ENCODE data around the gene TRIM13.

- TF ChIP-seq, protein P1, sequence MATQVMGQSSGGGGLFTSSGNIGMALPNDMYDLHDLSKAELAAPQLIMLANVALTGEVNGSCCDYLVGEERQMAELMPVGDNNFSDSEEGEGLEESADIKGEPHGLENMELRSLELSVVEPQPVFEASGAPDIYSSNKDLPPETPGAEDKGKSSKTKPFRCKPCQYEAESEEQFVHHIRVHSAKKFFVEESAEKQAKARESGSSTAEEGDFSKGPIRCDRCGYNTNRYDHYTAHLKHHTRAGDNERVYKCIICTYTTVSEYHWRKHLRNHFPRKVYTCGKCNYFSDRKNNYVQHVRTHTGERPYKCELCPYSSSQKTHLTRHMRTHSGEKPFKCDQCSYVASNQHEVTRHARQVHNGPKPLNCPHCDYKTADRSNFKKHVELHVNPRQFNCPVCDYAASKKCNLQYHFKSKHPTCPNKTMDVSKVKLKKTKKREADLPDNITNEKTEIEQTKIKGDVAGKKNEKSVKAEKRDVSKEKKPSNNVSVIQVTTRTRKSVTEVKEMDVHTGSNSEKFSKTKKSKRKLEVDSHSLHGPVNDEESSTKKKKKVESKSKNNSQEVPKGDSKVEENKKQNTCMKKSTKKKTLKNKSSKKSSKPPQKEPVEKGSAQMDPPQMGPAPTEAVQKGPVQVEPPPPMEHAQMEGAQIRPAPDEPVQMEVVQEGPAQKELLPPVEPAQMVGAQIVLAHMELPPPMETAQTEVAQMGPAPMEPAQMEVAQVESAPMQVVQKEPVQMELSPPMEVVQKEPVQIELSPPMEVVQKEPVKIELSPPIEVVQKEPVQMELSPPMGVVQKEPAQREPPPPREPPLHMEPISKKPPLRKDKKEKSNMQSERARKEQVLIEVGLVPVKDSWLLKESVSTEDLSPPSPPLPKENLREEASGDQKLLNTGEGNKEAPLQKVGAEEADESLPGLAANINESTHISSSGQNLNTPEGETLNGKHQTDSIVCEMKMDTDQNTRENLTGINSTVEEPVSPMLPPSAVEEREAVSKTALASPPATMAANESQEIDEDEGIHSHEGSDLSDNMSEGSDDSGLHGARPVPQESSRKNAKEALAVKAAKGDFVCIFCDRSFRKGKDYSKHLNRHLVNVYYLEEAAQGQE (IDR thresholded peaks at IDR 0.05; ENCODE audit: low read depth) = no peak
- TF ChIP-seq, protein P2, sequence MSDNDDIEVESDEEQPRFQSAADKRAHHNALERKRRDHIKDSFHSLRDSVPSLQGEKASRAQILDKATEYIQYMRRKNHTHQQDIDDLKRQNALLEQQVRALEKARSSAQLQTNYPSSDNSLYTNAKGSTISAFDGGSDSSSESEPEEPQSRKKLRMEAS (IDR thresholded peaks at IDR 0.05) = no peak
- no peak for TF ChIP-seq RAD21 (IDR thresholded peaks at IDR 0.05; ENCODE audit: low read depth)
- no peak for TF ChIP-seq YY1 (IDR thresholded peaks at IDR 0.05; ENCODE audit: low read depth)
- TF ChIP-seq TAF1 (IDR thresholded peaks at IDR 0.05; ENCODE audit: low read depth) = no peak
- TF ChIP-seq CREB1 (IDR thresholded peaks at IDR 0.05; ENCODE audit: low read depth) = no peak
Observed at GRCh38 chr13:50065712-50066111, 68.9 kb downstream of the TRIM13 start.

All from Ishikawa (cell line).